Thyroid gland (tissue), 4 donors: ENCODE measurements around the gene SETX. TPM values are rescaled to one million over a fixed set of nuclear protein-coding genes. Genes with fewer than 3 reads are reported as not detected.

Source experiments
- DNase-seq, 2 donors: peaks; one replicate each; pipeline ENCODE4 v3.0.0-alpha.2; 2019
- H3K27ac ChIP-seq, 3 donors: fragments of 200-600 bp; sonication (generic); 1 replicate in 2 of 3; 2 replicates in 1 of 3; pipeline ENCODE4 v1.5.1; 2016 to 2019; ENCODE audit warnings: mild to moderate bottlenecking in 1 of 3, moderate library complexity in 1 of 3
- H3K27me3 ChIP-seq: fragments of 200-600 bp; sonication (generic); one replicate; pipeline ENCODE4 v1.5.1; 2019
- H3K36me3 ChIP-seq, 2 donors: fragments of 200-600 bp; sonication (generic); one replicate each; pipeline ENCODE4 v1.5.1; 2016 to 2019
- H3K4me1 ChIP-seq, 2 donors: fragments of 200-600 bp; sonication (generic); one replicate each; pipeline ENCODE4 v1.5.1; 2017 to 2019
- H3K4me3 ChIP-seq, 3 donors: fragments of 200-600 bp; sonication (generic); replicated peaks in 1 of 3; 1 replicate in 2 of 3; 2 replicates in 1 of 3; pipeline ENCODE4 v1.5.1; 2016; ENCODE audit warnings: mild to moderate bottlenecking in 1 of 3
- H3K9me3 ChIP-seq: fragments of 200-600 bp; sonication (generic); one replicate; pipeline ENCODE4 v1.5.1; 2017
- CTCF ChIP-seq, 6 experiments: fragments of 200-600 bp in 3 of 6; fragments of 450-650 bp in 3 of 6; sonication (generic) in 3 of 6; IDR thresholded peaks; one replicate each; pipeline ENCODE4 v1.5.1; 2016 to 2019; ENCODE audit warnings: antibody characterized with exemption in 6 of 6, mild to moderate bottlenecking in 2 of 6, inconsistent platforms in 1 of 6, moderate library complexity in 1 of 6
- POLR2A ChIP-seq, 2 donors: fragments of 450-650 bp; IDR thresholded peaks; one replicate each; pipeline ENCODE4 v1.6.1; 2017; ENCODE audit warnings: antibody characterized with exemption in 2 of 2, mild to moderate bottlenecking in 2 of 2, moderate library complexity in 1 of 2
- WGBS, 2 donors: methylation state at CpG; one replicate each; pipeline ENCODE4 v1.1.5; 2017; 5-methylcytosine and 5-hydroxymethylcytosine counted together
- intact Hi-C: fragments of 100-400 bp; cut with DNase I; formaldehyde crosslinking; loops from one replicate; pipeline ENCODE4 v1.15.1; 2023
- total RNA-seq, 4 donors: library from RNA; depleted of rRNA; stranded (reverse); fragments of >200 nt; gene quantifications; one replicate each; pipeline ENCODE4 v1.2.3, GENCODE V29; 2016

Gene SETX
- total RNA-seq, 4 donors from 2014 or later: 132 to 192 (median 170) TPM

GRCh38 chr9:132230605-132231004, 124.2 kb downstream of the SETX start:
- Histone ChIP-seq H3K9me3 (no peaks in the 10 kb centered on the region), H3K27me3 (no peaks in the 10 kb centered on the region), H3K4me1 (no peaks in the 10 kb centered on the region), H3K27ac (no peak overlapping the region), H3K4me3 (no peak overlapping the region), H3K36me3 (no peaks in the 10 kb centered on the region)
- intact Hi-C loops: loop anchor here (5.0 kb wide), 1 partner anchor 63 kb away; no protein-coding TSS in a partner anchor
- 82 to 83% methylated on average over 4 of the region's 4 CpGs for WGBS, 2 donors
- TF ChIP-seq POLR2A (IDR thresholded peaks at IDR 0.05): no peak
- TF ChIP-seq CTCF (IDR thresholded peaks at IDR 0.05): no peak
- DNase-seq: no peak

GRCh38 chr9:132228062-132228461, 126.7 kb downstream of the SETX start:
- Histone ChIP-seq H3K4me1 (no peaks in the 10 kb centered on the region), H3K4me3 (no peak overlapping the region), H3K27ac (no peak overlapping the region), H3K36me3 (no peaks in the 10 kb centered on the region), H3K27me3 (no peaks in the 10 kb centered on the region), H3K9me3 (no peaks in the 10 kb centered on the region)
- 59 to 64% methylated on average over 10 to 12 of the region's 12 CpGs for WGBS, 2 donors
- intact Hi-C loops: no loop called here
- no peak for TF ChIP-seq POLR2A (IDR thresholded peaks at IDR 0.05)
- no peak for TF ChIP-seq CTCF (IDR thresholded peaks at IDR 0.05)
- no peak for DNase-seq

- TF ChIP-seq POLR2A (IDR thresholded peaks at IDR 0.05) (no peak), CTCF (IDR thresholded peaks at IDR 0.05) (no peak)
- no peaks in the 10 kb centered on the region for H3K27me3 ChIP-seq
- no peaks in the 10 kb centered on the region for H3K4me1 ChIP-seq
- no peaks in the 10 kb centered on the region for H3K9me3 ChIP-seq
- no peaks in the 10 kb centered on the region for H3K36me3 ChIP-seq
- intact Hi-C loops: no loop called here
- WGBS, 2 donors: 88 to 91% methylated on average over 25 to 33 of the region's 34 CpGs
- DNase-seq: no peak
- no peak overlapping the region for H3K27ac ChIP-seq
- no peak overlapping the region for H3K4me3 ChIP-seq
Measured at GRCh38 chr9:132226571-132227430, 128.0 kb downstream of the SETX start.

GRCh38 chr9:132224645-132225044, 130.1 kb downstream of the SETX start:
- TF ChIP-seq CTCF (IDR thresholded peaks at IDR 0.05) (no peak), POLR2A (IDR thresholded peaks at IDR 0.05) (no peak)
- H3K27ac ChIP-seq: no peak overlapping the region
- no peaks in the 10 kb centered on the region for H3K9me3 ChIP-seq
- no peak overlapping the region for H3K4me3 ChIP-seq
- H3K36me3 ChIP-seq: no peaks in the 10 kb centered on the region
- no peak for DNase-seq
- H3K4me1 ChIP-seq: no peaks in the 10 kb centered on the region
- WGBS, 2 donors: 88 to 93% methylated on average over 3 of the region's 3 CpGs
- intact Hi-C loops: no loop called here
- H3K27me3 ChIP-seq: no peaks in the 10 kb centered on the region

GRCh38 chr9:132221941-132222340, 132.8 kb downstream of the SETX start:
- Histone ChIP-seq H3K9me3 (no peaks in the 10 kb centered on the region), H3K4me1 (no peaks in the 10 kb centered on the region), H3K4me3 (no peak overlapping the region), H3K27me3 (no peaks in the 10 kb centered on the region), H3K36me3 (no peaks in the 10 kb centered on the region), H3K27ac (no peak overlapping the region)
- TF ChIP-seq POLR2A (IDR thresholded peaks at IDR 0.05): no peak
- TF ChIP-seq CTCF (IDR thresholded peaks at IDR 0.05): no peak
- intact Hi-C loops: no loop called here
- no peak for DNase-seq
- 86 to 87% methylated on average over 6 of the region's 6 CpGs for WGBS, 2 donors
